GM21423 (cell line): Measurements from ENCODE around the gene YIF1B.
A peak's percentile ranks its signal among the peaks of the same experiment; 100 is the strongest.
"Not testable (repeated sequence)": the region's sequence is repeated elsewhere in the genome, so short reads cannot be mapped to it uniquely, and the experiment has no call there.

Source experiments
- ATAC-seq: cut with Tn5 transposase; IDR thresholded peaks from one replicate; pipeline ENCODE4 v1.9.1; 2021; ENCODE audit warnings: mild to moderate bottlenecking, moderate library complexity; ENCODE audit not compliant: unreplicated experiment

Gene YIF1B

GRCh38 chr19:38315657-38316476 lies at the start of gene YIF1B:
Gene YIF1B (minus strand): TSS chr19:38315947. CDS start chr19:38315917, 30 bp downstream.
- peak; percentile 81 for ATAC-seq

GRCh38 chr19:38362946-38363688 lies 47.4 kb upstream of the YIF1B start:
- not testable (repeated sequence) for ATAC-seq

- peak; percentile 40 for ATAC-seq
These were observed 46.6 kb upstream of the YIF1B start for GRCh38 chr19:38362076-38362945.

GRCh38 chr19:38361633-38362075 lies 45.9 kb upstream of the YIF1B start:
- ATAC-seq: peak; percentile 48

GRCh38 chr19:38360839-38361631 lies 45.3 kb upstream of the YIF1B start:
- ATAC-seq: peak; percentile 12

GRCh38 chr19:38360351-38360750 lies 44.6 kb upstream of the YIF1B start:
- ATAC-seq: no peak

- no peak for ATAC-seq
These were observed 43.7 kb upstream of the YIF1B start for GRCh38 chr19:38359242-38360021.

- ATAC-seq: no peak
These were observed 42.3 kb upstream of the YIF1B start for GRCh38 chr19:38358071-38358470.

GRCh38 chr19:38355728-38356725 lies 40.3 kb upstream of the YIF1B start:
- ATAC-seq: no peak

GRCh38 chr19:38352611-38353010 lies 36.9 kb upstream of the YIF1B start:
- no peak for ATAC-seq

GRCh38 chr19:38351865-38352395 lies 36.2 kb upstream of the YIF1B start:
- ATAC-seq: no peak

- no peak for ATAC-seq
These were observed 35.1 kb upstream of the YIF1B start for GRCh38 chr19:38350883-38351282.

- no peak for ATAC-seq
These were observed 31.1 kb upstream of the YIF1B start for GRCh38 chr19:38346837-38347236.

GRCh38 chr19:38340927-38341326 lies 25.2 kb upstream of the YIF1B start:
- no peak for ATAC-seq

- ATAC-seq: not testable (repeated sequence)
These were observed 23.3 kb upstream of the YIF1B start for GRCh38 chr19:38339011-38339410.

GRCh38 chr19:38337360-38337653 lies 21.6 kb upstream of the YIF1B start:
- ATAC-seq: no peak

- peak; percentile 49 for ATAC-seq
These were observed 21.1 kb upstream of the YIF1B start for GRCh38 chr19:38336638-38337359.
